ENCODE data around the gene SPCS2.

Gene SPCS2

GRCh38 chr11:74948898-74949752 is at the start of gene SPCS2, which contains the start of gene XRRA1:
SPCS2 (plus strand) TSS chr11:74949266; CDS start chr11:74949286, 20 bp downstream.
XRRA1 (minus strand) TSS chr11:74949091; CDS start chr11:74940878, 8,213 bp downstream.
- DNase-seq, result peak; percentile 100

GRCh38 chr11:74902342-74902741 is 46.7 kb upstream of the SPCS2 start:
- no peak for DNase-seq

GRCh38 chr11:74905326-74905725 is 43.7 kb upstream of the SPCS2 start:
- no peak for DNase-seq

- no peak for DNase-seq
Measured at GRCh38 chr11:74909385-74909784, 39.7 kb upstream of the SPCS2 start.

GRCh38 chr11:74909812-74910211 is 39.3 kb upstream of the SPCS2 start:
- no peak for DNase-seq

- DNase-seq, result no peak
Measured at GRCh38 chr11:74923125-74923524, 25.9 kb upstream of the SPCS2 start.

GRCh38 chr11:74925281-74925680 is 23.8 kb upstream of the SPCS2 start:
- DNase-seq, result no peak

- no peak for DNase-seq
Measured at GRCh38 chr11:74926304-74927030, 22.6 kb upstream of the SPCS2 start.

- no peak for DNase-seq
Measured at GRCh38 chr11:74927496-74927895, 21.6 kb upstream of the SPCS2 start.

GRCh38 chr11:74929431-74930363 is 19.4 kb upstream of the SPCS2 start:
- peak; percentile 83 for DNase-seq

GRCh38 chr11:74932169-74932568 is 16.9 kb upstream of the SPCS2 start:
- no peak for DNase-seq

- DNase-seq, result no peak
Measured at GRCh38 chr11:74932797-74933196, 16.3 kb upstream of the SPCS2 start.

GRCh38 chr11:74933765-74934164 is 15.3 kb upstream of the SPCS2 start:
- DNase-seq, result no peak

GRCh38 chr11:74935285-74935684 is 13.8 kb upstream of the SPCS2 start:
- no peak for DNase-seq

- DNase-seq, result no peak
Measured at GRCh38 chr11:74936087-74936486, 13.0 kb upstream of the SPCS2 start.

- no peak for DNase-seq
Measured at GRCh38 chr11:74936976-74937375, 12.1 kb upstream of the SPCS2 start.

- no peak for DNase-seq
Measured at GRCh38 chr11:74937696-74938475, 11.2 kb upstream of the SPCS2 start.

- no peak for DNase-seq
Measured at GRCh38 chr11:74941492-74941891, 7.6 kb upstream of the SPCS2 start.

- no peak for DNase-seq
Measured at GRCh38 chr11:74942073-74942759, 6.8 kb upstream of the SPCS2 start.

GRCh38 chr11:74948546-74948897 is 544 bp upstream of the SPCS2 start:
- no peak for DNase-seq

GRCh38 chr11:74949753-74950137 is 679 bp downstream of the SPCS2 start:
- no peak for DNase-seq
